HepG2 (cell line): ENCODE data around the gene TBC1D7. TPM values are rescaled to one million over a fixed set of nuclear protein-coding genes. Genes with fewer than 3 reads are reported as not detected.
A peak's percentile ranks its signal among the peaks of the same experiment; 100 is the strongest.

Experiments
- AGO2 ChIP-seq: fragments of 200-400 bp; formaldehyde crosslinking; optimal IDR thresholded peaks from 2 replicates; pipeline ENCODE3; 2017; ENCODE audit warnings: mild to moderate bottlenecking, low read depth, low read length, moderate library complexity
- ATF3 ChIP-seq: sonication (generic); formaldehyde crosslinking; IDR thresholded peaks from 2 replicates; pipeline ENCODE4 v1.4.0; 2020; ENCODE audit warnings: missing genetic modification reagents
- CEBPB ChIP-seq: IDR thresholded peaks from 2 replicates; pipeline ENCODE4 v1.6.1; 2011; ENCODE audit warnings: low read depth, low read length, improper control_type of control experiment, borderline replicate concordance
- CEBPG ChIP-seq: IDR thresholded peaks from 2 replicates; pipeline ENCODE4 v1.6.1; 2016
- CREB3 ChIP-seq: sonication (generic); formaldehyde crosslinking; IDR thresholded peaks from 2 replicates; pipeline ENCODE4 v1.5.0; 2020; ENCODE audit warnings: missing genetic modification reagents
- GMEB1 ChIP-seq: sonication (generic); formaldehyde crosslinking; IDR thresholded peaks from 2 replicates; pipeline ENCODE4 v1.5.1; 2020; ENCODE audit warnings: missing genetic modification reagents, mild to moderate bottlenecking, borderline replicate concordance
- HNF4A ChIP-seq: sonication (generic); formaldehyde crosslinking; IDR thresholded peaks from 2 replicates; pipeline ENCODE4 v1.4.0; 2020; ENCODE audit warnings: missing genetic modification reagents
- KLF12 ChIP-seq: sonication (generic); formaldehyde crosslinking; IDR thresholded peaks from 2 replicates; pipeline ENCODE4 v1.4.0; 2020; ENCODE audit warnings: missing genetic modification reagents, borderline replicate concordance
- MLX ChIP-seq: IDR thresholded peaks from 2 replicates; pipeline ENCODE4 v1.6.1; 2016
- NR2F6 ChIP-seq, 2 experiments: IDR thresholded peaks; 2 replicates each; pipeline ENCODE4 v1.6.1; 2016; ENCODE audit warnings: antibody characterized with exemption in 1 of 2, mild to moderate bottlenecking in 1 of 2
- NRL ChIP-seq: sonication (generic); formaldehyde crosslinking; IDR thresholded peaks from 2 replicates; pipeline ENCODE4 v1.5.0; 2020; ENCODE audit warnings: missing genetic modification reagents, mild to moderate bottlenecking, moderate library complexity, borderline replicate concordance
- PREB ChIP-seq: sonication (generic); formaldehyde crosslinking; IDR thresholded peaks from 2 replicates; pipeline ENCODE4 v1.4.0; 2020; ENCODE audit warnings: missing genetic modification reagents
- RARA ChIP-seq: IDR thresholded peaks from 2 replicates; pipeline ENCODE4 v1.6.1; 2016; ENCODE audit warnings: missing genetic modification reagents, missing compliant biosample characterization
- SIX4 ChIP-seq: sonication (generic); formaldehyde crosslinking; IDR thresholded peaks from 2 replicates; pipeline ENCODE4 v1.4.0; 2020; ENCODE audit warnings: missing genetic modification reagents
- SKI ChIP-seq: fragments of 450-650 bp; IDR thresholded peaks from one replicate; pipeline ENCODE4 v1.6.1; 2018; ENCODE audit warnings: mild to moderate bottlenecking; ENCODE audit not compliant: partially characterized antibody
- SOX13 ChIP-seq, 3 experiments: fragments of 450-650 bp in 1 of 3; sonication (generic) in 1 of 3; formaldehyde crosslinking in 1 of 3; IDR thresholded peaks in 2 of 3; conservative IDR thresholded peaks in 1 of 3; 2 replicates each; pipeline versions ENCODE4 v1.5.0 to v1.6.1; 2016 to 2020; ENCODE audit warnings: antibody characterized with exemption in 1 of 3, mild to moderate bottlenecking in 1 of 3, missing compliant biosample characterization in 1 of 3, missing genetic modification reagents in 1 of 3, moderate library complexity in 1 of 3
- SOX6 ChIP-seq, 2 experiments: fragments of 450-650 bp in 1 of 2; sonication (generic) in 1 of 2; formaldehyde crosslinking in 1 of 2; IDR thresholded peaks; 2 replicates each; pipeline versions ENCODE4 v1.4.0 to v1.6.1; 2017 to 2020; ENCODE audit warnings: antibody characterized with exemption in 1 of 2, mild to moderate bottlenecking in 1 of 2, missing genetic modification reagents in 1 of 2
- ZNF275 ChIP-seq: sonication (generic); formaldehyde crosslinking; IDR thresholded peaks from 2 replicates; pipeline ENCODE4 v1.8.0; 2022; ENCODE audit warnings: missing genetic modification reagents, mild to moderate bottlenecking, inconsistent platforms, borderline replicate concordance
- ZNF343 ChIP-seq: sonication (generic); formaldehyde crosslinking; IDR thresholded peaks from 2 replicates; pipeline ENCODE4 v1.4.0; 2020; ENCODE audit warnings: mild to moderate bottlenecking, missing genetic modification reagents
- ZNF446 ChIP-seq: sonication (generic); formaldehyde crosslinking; IDR thresholded peaks from 2 replicates; pipeline ENCODE4 v1.5.0; 2020; ENCODE audit warnings: mild to moderate bottlenecking, missing genetic modification reagents
- ZNF549 ChIP-seq: sonication (generic); formaldehyde crosslinking; IDR thresholded peaks from 2 replicates; pipeline ENCODE4 v1.5.0; 2020; ENCODE audit warnings: missing genetic modification reagents
- ZNF720 ChIP-seq: sonication (generic); formaldehyde crosslinking; IDR thresholded peaks from 2 replicates; pipeline ENCODE4 v1.4.0; 2020; ENCODE audit warnings: missing genetic modification reagents
- ZNF746 ChIP-seq: sonication (generic); formaldehyde crosslinking; IDR thresholded peaks from 2 replicates; pipeline ENCODE4 v1.8.0; 2022; ENCODE audit warnings: mild to moderate bottlenecking, missing genetic modification reagents
- ZSCAN9 ChIP-seq: IDR thresholded peaks from 2 replicates; pipeline ENCODE4 v1.6.1; 2016; ENCODE audit warnings: borderline replicate concordance
- polyA plus RNA-seq, 8 experiments: library from polyadenylated mRNA; depleted of rRNA in 3 of 8; stranded (reverse) in 7 of 8; unstranded in 1 of 8; fragments of >200 nt; fragmentation: Illumina TruSeq in 4 of 8; extraction: Trizol in 4 of 8; gene quantifications; 2 replicates each; pipeline versions ENCODE4 v1.2.1 to v1.2.3, GENCODE V29; 2011 to 2016; ENCODE audit warnings: low read depth in 4 of 8, missing spikeins in 1 of 8, mixed read lengths in 1 of 8; ENCODE audit not compliant: insufficient read depth in 1 of 8
- total RNA-seq, 5 experiments: library from RNA; depleted of rRNA; stranded (reverse); fragments of >200 nt; fragmentation: Illumina TruSeq; extraction: Trizol; gene quantifications; 2 replicates each; pipeline ENCODE4 v1.2.3, GENCODE V29; 2016; ENCODE audit warnings: low read depth in 1 of 5

The TBC1D7 gene
- total and polyA plus RNA-seq, 2 of the 13 experiments (the other 11 are each of a cell fraction or from before 2014, with no cell fraction given) = 23.3 to 30.8 TPM

- no peak for TF ChIP-seq ZNF275 (CRISPR knock-in tag)
- TF ChIP-seq CREB3 = no peak
- no peak for TF ChIP-seq ZNF746 (CRISPR knock-in tag)
- TF ChIP-seq CEBPB = peak; percentile 52; the same call in 1 of the 2 replicates
- TF ChIP-seq ZNF343 = no peak
- no peak for TF ChIP-seq ZNF720 (CRISPR knock-in tag)
- TF ChIP-seq GMEB1 = no peak
- no peak for TF ChIP-seq SIX4 (CRISPR knock-in tag)
- TF ChIP-seq SOX13 (IDR thresholded peaks at IDR 0.05) = no peak
- TF ChIP-seq SOX13 (CRISPR knock-in tag; conservative IDR thresholded peaks at IDR 0.05 in 1 of 2, IDR thresholded peaks at IDR 0.05 in 1 of 2) = peak in 1 of 2 experiments; percentile 53; a peak in 2 of 4 replicates
- no peak for TF ChIP-seq PREB (CRISPR knock-in tag)
- no peak for TF ChIP-seq MLX (CRISPR knock-in tag)
- TF ChIP-seq KLF12 (CRISPR knock-in tag) = no peak
- TF ChIP-seq ZSCAN9 (CRISPR knock-in tag) = no peak
- TF ChIP-seq SOX6 (IDR thresholded peaks at IDR 0.05) = no peak
- TF ChIP-seq SOX6 (CRISPR knock-in tag; IDR thresholded peaks at IDR 0.05) = peak; percentile 73
- no peak for TF ChIP-seq ZNF549 (CRISPR knock-in tag)
- no peak for TF ChIP-seq ZNF446 (CRISPR knock-in tag)
- TF ChIP-seq SKI = peak; percentile 92
- TF ChIP-seq AGO2 = no peak
- peak; percentile 76 for TF ChIP-seq CEBPG
- no peak for TF ChIP-seq ATF3 (CRISPR knock-in tag)
- no peak for TF ChIP-seq NRL (CRISPR knock-in tag)
- peak; percentile 34; the same call in 1 of the 2 replicates for TF ChIP-seq NR2F6 (IDR thresholded peaks at IDR 0.05)
- 0 out of 2 replicates have a peak, but pooled peaks have one; percentile 45 for TF ChIP-seq NR2F6 (CRISPR knock-in tag; IDR thresholded peaks at IDR 0.05)
- TF ChIP-seq RARA = peak; percentile 48
- TF ChIP-seq HNF4A (CRISPR knock-in tag) = peak; percentile 64
Observed at GRCh38 chr6:13256266-13257001, 71.9 kb downstream of the TBC1D7 start (continued).
